Endothelial cell of umbilical vein (primary cell): ENCODE measurements around the gene KIAA0753. TPM values are rescaled to one million over a fixed set of nuclear protein-coding genes. Genes with fewer than 3 reads are reported as not detected.

ENCODE experiments used
- BruUV-seq: library from RNA; stranded (reverse); fragments of 400-500 nt; replicated peaks from 2 replicates; lab custom pipeline; 2021; lab: Mats Ljungman, UMichigan
- CTCF ChIA-PET: fragments of 300-600, 350-600 bp; sonication (Branson Sonifier 250); formaldehyde crosslinking; loops from one replicate; lab custom pipeline; 2021; ENCODE audit warnings: antibody characterized with exemption, inconsistent platforms; lab: Charles Lee
- POLR2A ChIA-PET: fragments of 300-600, 350-600 bp; sonication (Branson Sonifier 250); formaldehyde crosslinking; loops from one replicate; lab custom pipeline; 2021; ENCODE audit warnings: antibody characterized with exemption, inconsistent platforms; lab: Charles Lee
- DNase-seq: peaks from one replicate; pipeline ENCODE4 v3.0.0-alpha.2; 2011; ENCODE audit warnings: low read depth, low spot score
- FAIRE-seq: peaks from 2 replicates; lab custom pipeline; 2011; peaks lifted over from hg19 to GRCh38; lab: Jason Lieb, UNC
- H2AFZ ChIP-seq: 2 replicates; pipeline ENCODE4 v1.6.0; 2012; ENCODE audit warnings: low read depth, low read length, control low read depth, inconsistent platforms
- H3K27ac ChIP-seq: 2 replicates; pipeline ENCODE4 v1.5.1; 2011; ENCODE audit warnings: low read depth, mild to moderate bottlenecking, control low read depth, low read length, moderate library complexity; ENCODE audit not compliant: insufficient read depth
- H3K27me3 ChIP-seq, 2 experiments: 2 replicates each; pipeline versions ENCODE4 v1.6.0 to v1.6.1; 2011; ENCODE audit warnings: low read length in 2 of 2, mixed read lengths in 1 of 2; ENCODE audit not compliant: control insufficient read depth in 2 of 2, insufficient read depth in 2 of 2
- H3K36me3 ChIP-seq, 2 experiments: 2 replicates in 1 of 2; 3 replicates in 1 of 2; pipeline ENCODE4 v1.5.1; 2011; ENCODE audit warnings: low read length in 2 of 2, mild to moderate bottlenecking in 1 of 2, moderate library complexity in 1 of 2; ENCODE audit not compliant: control insufficient read depth in 2 of 2, insufficient read depth in 2 of 2; ENCODE audit errors: extremely low read depth in 1 of 2
- H3K4me1 ChIP-seq: 3 replicates; pipeline ENCODE4 v1.5.1; 2011; ENCODE audit warnings: mild to moderate bottlenecking, low read length; ENCODE audit not compliant: control insufficient read depth, insufficient read depth; ENCODE audit errors: extremely low read depth
- H3K4me2 ChIP-seq: 2 replicates; pipeline ENCODE4 v1.6.1; 2011; ENCODE audit warnings: low read length, control low read depth, mixed read lengths; ENCODE audit not compliant: insufficient read depth
- H3K4me3 ChIP-seq, 3 experiments: fragments of 200-600 bp in 1 of 3; sonication (generic), shearing (Covaris generic) in 1 of 3; replicated peaks in 1 of 3; 2 replicates each; pipeline ENCODE4 v1.5.1; 2011 to 2016; ENCODE audit warnings: control low read depth in 3 of 3, low read length in 3 of 3, mild to moderate bottlenecking in 2 of 3, inconsistent platforms in 1 of 3, low read depth in 1 of 3, moderate library complexity in 1 of 3; ENCODE audit not compliant: insufficient read depth in 1 of 3
- H3K79me2 ChIP-seq: 2 replicates; pipeline ENCODE4 v1.6.0; 2012; ENCODE audit warnings: low read length, inconsistent platforms; ENCODE audit not compliant: control insufficient read depth, insufficient read depth
- H3K9ac ChIP-seq: replicated peaks from 2 replicates; pipeline ENCODE3; 2011; ENCODE audit warnings: low read length, control low read depth; ENCODE audit not compliant: insufficient read depth; ENCODE audit errors: extremely low read depth
- H3K9me1 ChIP-seq: replicated peaks from 3 replicates; pipeline ENCODE4 v1.6.0; 2011; ENCODE audit warnings: mild to moderate bottlenecking, low read length; ENCODE audit not compliant: control insufficient read depth, insufficient read depth; ENCODE audit errors: extremely low read depth
- H3K9me3 ChIP-seq: replicated peaks from 2 replicates; pipeline ENCODE4 v1.5.1; 2012; ENCODE audit warnings: low read length, inconsistent platforms; ENCODE audit not compliant: control insufficient read depth, insufficient read depth
- H4K20me1 ChIP-seq: replicated peaks from 2 replicates; pipeline ENCODE3; 2011; ENCODE audit warnings: mild to moderate bottlenecking, low read length; ENCODE audit not compliant: control insufficient read depth, insufficient read depth; ENCODE audit errors: extremely low read depth
- CTCF ChIP-seq, 2 donors: IDR thresholded peaks; 1 replicate in 1 of 2; 2 replicates in 1 of 2; pipeline ENCODE4 v1.5.1; 2011; ENCODE audit warnings: low read length in 2 of 2, mild to moderate bottlenecking in 2 of 2, moderate library complexity in 2 of 2, control low read depth in 1 of 2, inconsistent platforms in 1 of 2, low read depth in 1 of 2; ENCODE audit not compliant: insufficient read depth in 1 of 2; ENCODE audit errors: extremely low read depth in 1 of 2
- EZH2 ChIP-seq: IDR thresholded peaks from 2 replicates; pipeline ENCODE4 v1.6.1; 2012; ENCODE audit warnings: borderline replicate concordance, low read depth, mild to moderate bottlenecking, moderate library complexity, low read length, inconsistent platforms; ENCODE audit not compliant: severe bottlenecking
- FOS ChIP-seq: IDR thresholded peaks from 2 replicates; pipeline ENCODE4 v1.6.1; 2011; ENCODE audit warnings: mild to moderate bottlenecking, low read length, moderate library complexity, borderline replicate concordance; ENCODE audit not compliant: insufficient read depth
- GATA2 ChIP-seq: IDR thresholded peaks from 2 replicates; pipeline ENCODE4 v1.7.0; 2011; ENCODE audit warnings: low read depth, mild to moderate bottlenecking, moderate library complexity, mixed read lengths, low read length; ENCODE audit not compliant: insufficient read length, insufficient read depth
- JUN ChIP-seq: IDR thresholded peaks from 2 replicates; pipeline ENCODE4 v1.6.1; 2011; ENCODE audit warnings: borderline replicate concordance, low read depth; ENCODE audit not compliant: insufficient read length, insufficient read depth
- MAX ChIP-seq: IDR thresholded peaks from 2 replicates; pipeline ENCODE4 v1.6.1; 2011; ENCODE audit not compliant: insufficient read depth, insufficient read length
- MYC ChIP-seq: IDR thresholded peaks from one replicate; pipeline ENCODE4 v1.6.1; 2011; ENCODE audit warnings: mild to moderate bottlenecking, low read depth, low read length
- POLR2A ChIP-seq: IDR thresholded peaks from 2 replicates; pipeline ENCODE4 v1.6.1; 2012; ENCODE audit warnings: low read depth, mild to moderate bottlenecking, control low read depth, low read length
- POLR2AphosphoS5 ChIP-seq: IDR thresholded peaks from 2 replicates; pipeline ENCODE4 v1.6.1; 2012; ENCODE audit warnings: low read depth, mild to moderate bottlenecking, control low read depth, low read length, moderate library complexity; ENCODE audit not compliant: insufficient read depth
- dilution Hi-C: fragments of 300-500 bp; cut with MboI; formaldehyde crosslinking; loops from one replicate; pipeline ENCODE4 v1.15.0; 2019; ENCODE audit warnings: low sequenced_read_pairs; ENCODE audit not compliant: extremely low pct_ligation_motif_present
- intact Hi-C: fragments of 100-400 bp; cut with micrococcal nuclease; formaldehyde crosslinking; loops from one replicate; pipeline ENCODE4 v1.10.0; 2022
- polyA plus RNA-seq, 4 experiments: library from polyadenylated mRNA; depleted of rRNA in 3 of 4; stranded (reverse) in 3 of 4; unstranded in 1 of 4; fragments of >200 nt; gene quantifications; 2 replicates each; pipeline versions ENCODE4 v1.2.1 to v1.2.3, GENCODE V29; 2011 to 2012; ENCODE audit warnings: missing spikeins in 1 of 4
- total RNA-seq: library from RNA; stranded (reverse); gene quantifications from 2 replicates; pipeline ENCODE4 v1.2.3, GENCODE V29; 2021

The KIAA0753 gene
- total and polyA plus RNA-seq, 2 donors (not counting 3 experiments of a cell fraction or from before 2014, with no cell fraction given) = 5.3 to 23.9 TPM

GRCh38 chr17:6636616-6637457, 3.7 kb downstream of the KIAA0753 start:
- dilution Hi-C loops = no loop called here
- no peaks in the 10 kb centered on the region for H3K9me3 ChIP-seq
- no peak for TF ChIP-seq EZH2
- TF ChIP-seq FOS = no peak
- TF ChIP-seq MYC = no peak
- no peak for TF ChIP-seq POLR2A
- no peak for TF ChIP-seq POLR2AphosphoS5
- TF ChIP-seq MAX = no peak
- no peak for TF ChIP-seq JUN
- TF ChIP-seq GATA2 = no peak
- TF ChIP-seq CTCF (IDR thresholded peaks at IDR 0.05; ENCODE audit: extremely low read depth in 1 of 2, insufficient read depth in 1 of 2, low read depth in 1 of 2, low read length in 2 of 2) = no peak
- BruUV-seq = no TSS peak
- H3K9me1 ChIP-seq = no peaks in the 10 kb centered on the region
- no peak overlapping the region for H3K4me2 ChIP-seq
- H3K36me3 ChIP-seq = peaks cover 0 to 6% of the 10 kb centered on the region in 2 experiments
- H3K27ac ChIP-seq = no peak overlapping the region
- peaks cover 13% of the 10 kb centered on the region for H3K4me1 ChIP-seq
- H3K79me2 ChIP-seq = peaks cover 27% of the 10 kb centered on the region
- POLR2A ChIA-PET = no interaction called here
- no peak for DNase-seq
- no peaks in the 10 kb centered on the region for H4K20me1 ChIP-seq
- CTCF ChIA-PET = no interaction called here
- H3K9ac ChIP-seq = no peak overlapping the region
- intact Hi-C loops = no loop called here
- H3K4me3 ChIP-seq = no peak overlapping the region
- no peaks in the 10 kb centered on the region for H3K27me3 ChIP-seq
- FAIRE-seq = no peak
- no peak overlapping the region for H2AFZ ChIP-seq
